ENCODE data around the gene MCUB.

DNA sequence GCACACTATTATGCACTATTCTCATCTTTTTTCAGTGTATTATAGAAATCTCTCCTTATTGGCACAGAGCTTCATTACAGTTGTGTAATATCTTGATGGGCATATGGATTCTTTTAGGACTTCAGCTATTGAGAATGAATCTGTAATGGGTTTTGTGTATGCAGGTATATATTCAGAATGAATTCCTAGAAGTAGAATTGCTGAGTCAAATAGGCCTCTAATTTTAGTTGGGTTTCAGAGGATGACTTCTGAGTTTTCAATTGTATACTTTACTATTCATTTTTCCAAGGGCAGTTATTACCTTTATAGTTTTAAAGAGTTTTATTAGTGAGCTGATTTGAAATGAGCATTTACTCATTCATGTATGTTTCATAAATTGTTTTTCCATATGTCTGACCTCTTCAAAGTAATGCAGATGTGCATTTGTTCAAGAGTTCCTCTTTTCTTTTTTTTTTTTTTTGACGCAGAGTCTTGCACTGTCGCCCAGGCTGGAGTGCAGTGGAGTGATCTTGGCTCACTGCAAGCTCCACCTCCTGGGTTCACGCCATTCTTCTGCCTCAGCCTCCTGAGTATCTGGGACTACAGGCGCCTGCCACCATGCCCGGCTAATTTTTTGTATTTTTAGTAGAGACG is 123.7 kb downstream of the MCUB start:
- TF ChIP-seq POLR2A (IDR thresholded peaks at IDR 0.05), result no peak
- TF ChIP-seq, protein P1, sequence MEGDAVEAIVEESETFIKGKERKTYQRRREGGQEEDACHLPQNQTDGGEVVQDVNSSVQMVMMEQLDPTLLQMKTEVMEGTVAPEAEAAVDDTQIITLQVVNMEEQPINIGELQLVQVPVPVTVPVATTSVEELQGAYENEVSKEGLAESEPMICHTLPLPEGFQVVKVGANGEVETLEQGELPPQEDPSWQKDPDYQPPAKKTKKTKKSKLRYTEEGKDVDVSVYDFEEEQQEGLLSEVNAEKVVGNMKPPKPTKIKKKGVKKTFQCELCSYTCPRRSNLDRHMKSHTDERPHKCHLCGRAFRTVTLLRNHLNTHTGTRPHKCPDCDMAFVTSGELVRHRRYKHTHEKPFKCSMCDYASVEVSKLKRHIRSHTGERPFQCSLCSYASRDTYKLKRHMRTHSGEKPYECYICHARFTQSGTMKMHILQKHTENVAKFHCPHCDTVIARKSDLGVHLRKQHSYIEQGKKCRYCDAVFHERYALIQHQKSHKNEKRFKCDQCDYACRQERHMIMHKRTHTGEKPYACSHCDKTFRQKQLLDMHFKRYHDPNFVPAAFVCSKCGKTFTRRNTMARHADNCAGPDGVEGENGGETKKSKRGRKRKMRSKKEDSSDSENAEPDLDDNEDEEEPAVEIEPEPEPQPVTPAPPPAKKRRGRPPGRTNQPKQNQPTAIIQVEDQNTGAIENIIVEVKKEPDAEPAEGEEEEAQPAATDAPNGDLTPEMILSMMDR (IDR thresholded peaks at IDR 0.05), result no peak

Data from thyroid gland (tissue), 4 donors.